Measurements from ENCODE around the gene CEP112.
"Not testable (repeated sequence)": the region's sequence is repeated elsewhere in the genome, so short reads cannot be mapped to it uniquely, and the experiment has no call there.

CEP112 gene

DNA sequence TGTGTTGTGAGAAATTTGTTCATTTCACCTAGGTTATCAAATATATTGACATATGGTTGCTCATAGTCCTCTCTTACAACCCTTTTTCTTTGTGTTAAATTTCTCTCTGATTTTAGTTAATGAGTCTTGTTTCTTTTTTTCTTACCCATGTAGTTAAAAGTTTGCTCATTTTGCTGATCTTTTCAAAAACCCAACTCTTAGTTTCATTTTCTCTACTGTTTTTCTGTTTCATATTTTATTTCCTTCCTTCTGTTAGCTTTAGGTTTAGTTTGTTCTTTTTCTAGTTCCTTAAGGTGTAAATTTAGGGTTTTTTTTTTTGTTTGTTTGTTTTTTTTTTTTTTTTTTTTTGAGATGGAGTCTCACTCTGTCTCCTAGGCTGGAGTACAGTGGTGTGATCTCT, 42.4 kb downstream of the CEP112 start:
- DNase-seq = no peak

DNA sequence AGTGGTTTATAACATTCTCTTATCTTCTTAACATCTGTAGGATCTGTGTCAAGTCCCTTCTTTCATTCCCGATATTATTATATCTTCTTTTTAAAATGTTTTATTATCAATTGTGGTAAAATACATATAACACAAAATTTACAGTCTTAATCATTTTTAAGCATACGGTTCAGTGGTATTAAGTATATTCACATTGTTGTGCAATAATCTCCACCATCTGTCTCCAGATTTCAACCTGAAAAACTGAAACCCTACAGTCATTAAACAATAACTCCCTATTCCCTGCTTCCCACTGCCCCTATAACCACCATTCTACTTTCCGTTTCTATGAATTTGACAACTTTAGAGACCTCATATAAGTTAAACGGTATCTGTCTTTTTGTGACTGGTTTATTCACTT, 45.5 kb downstream of the CEP112 start:
- peak; percentile 51 for DNase-seq

DNA sequence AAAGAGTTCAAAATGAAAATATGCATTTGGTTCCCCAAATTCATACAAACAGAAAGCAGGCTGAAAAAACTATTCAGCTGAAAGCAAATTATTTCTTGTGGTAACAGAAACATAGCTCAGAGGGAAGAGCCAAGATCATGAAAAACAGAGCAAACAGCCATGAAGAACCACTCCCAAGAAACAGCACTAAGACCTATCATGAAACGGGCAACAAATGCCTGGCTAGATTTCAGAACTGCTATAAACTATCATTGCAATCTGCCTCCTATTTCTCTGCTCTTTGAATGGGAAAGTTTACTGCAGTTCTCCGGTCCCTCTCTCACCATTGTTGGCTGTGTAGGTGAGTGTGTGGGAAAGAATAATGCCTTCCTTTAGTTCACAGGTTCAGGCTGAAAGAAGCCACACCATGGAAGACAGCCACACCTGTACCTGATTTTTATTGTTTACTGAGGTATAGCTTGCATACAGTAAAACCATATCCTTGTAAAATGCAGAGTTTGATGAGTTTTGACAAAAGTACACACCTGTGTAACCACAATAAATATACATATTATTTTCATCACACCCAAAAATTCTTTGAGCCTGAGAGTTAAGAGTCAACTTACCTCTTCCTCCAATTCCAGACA, 48.2 kb downstream of the CEP112 start:
- no peak for DNase-seq

DNA sequence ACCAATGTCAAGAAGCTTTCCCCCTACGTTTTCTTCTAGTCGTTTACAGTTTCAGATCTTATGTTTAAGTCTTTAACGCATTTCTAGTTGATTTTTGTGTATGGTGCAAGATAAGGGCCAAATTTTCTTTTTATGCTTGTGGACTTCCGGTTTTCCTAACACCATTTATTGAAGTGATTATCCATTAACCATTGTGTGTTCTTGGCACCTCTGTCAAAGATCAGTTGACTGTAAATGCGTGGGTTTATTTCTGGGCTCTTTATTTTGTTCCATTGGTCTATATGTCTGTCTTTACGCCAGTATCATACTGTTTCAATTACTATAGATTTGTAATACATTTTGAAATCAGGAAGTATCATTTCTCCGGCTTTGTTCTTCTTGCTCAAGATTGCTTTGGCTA, 49.5 kb downstream of the CEP112 start:
- DNase-seq = no peak

DNA sequence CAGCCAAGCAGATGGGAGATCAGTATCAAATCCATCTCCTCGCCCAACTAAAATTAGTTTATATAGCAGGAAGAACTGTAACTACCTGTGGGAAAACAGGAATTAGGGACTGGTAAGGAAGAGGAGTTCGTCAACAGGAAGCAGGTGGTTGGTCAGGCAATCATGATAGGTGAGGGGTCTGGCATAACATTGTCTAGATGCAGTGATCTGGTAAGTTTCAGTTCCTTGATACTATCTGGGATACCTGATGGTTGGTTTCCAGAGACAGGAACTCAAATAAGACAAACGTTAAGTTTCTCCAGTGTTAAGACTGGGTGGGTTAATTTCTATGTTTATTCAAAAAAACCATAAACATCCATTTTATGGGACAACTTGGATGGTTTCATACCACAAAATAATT, 53.8 kb downstream of the CEP112 start:
- no peak for DNase-seq

DNA sequence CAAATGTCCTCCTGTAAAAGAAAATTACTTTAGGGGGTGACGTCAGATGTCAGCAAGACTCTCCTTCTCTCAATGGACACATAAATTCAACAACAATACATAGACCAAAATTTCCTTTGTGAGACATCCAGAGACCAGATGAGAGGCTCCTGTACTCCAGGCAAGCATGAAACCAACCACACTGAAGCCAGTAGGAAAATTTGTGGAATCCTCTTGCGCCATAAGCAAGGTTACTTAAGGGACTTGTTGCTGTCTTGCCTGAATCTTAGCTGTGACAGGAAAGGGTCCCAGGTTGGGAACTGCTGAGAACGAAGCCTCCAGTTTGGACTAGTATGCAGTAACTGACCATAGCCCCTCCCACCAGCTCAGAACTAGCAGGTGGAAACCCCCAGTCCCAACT, 56.0 kb downstream of the CEP112 start:
- DNase-seq = no peak

DNA sequence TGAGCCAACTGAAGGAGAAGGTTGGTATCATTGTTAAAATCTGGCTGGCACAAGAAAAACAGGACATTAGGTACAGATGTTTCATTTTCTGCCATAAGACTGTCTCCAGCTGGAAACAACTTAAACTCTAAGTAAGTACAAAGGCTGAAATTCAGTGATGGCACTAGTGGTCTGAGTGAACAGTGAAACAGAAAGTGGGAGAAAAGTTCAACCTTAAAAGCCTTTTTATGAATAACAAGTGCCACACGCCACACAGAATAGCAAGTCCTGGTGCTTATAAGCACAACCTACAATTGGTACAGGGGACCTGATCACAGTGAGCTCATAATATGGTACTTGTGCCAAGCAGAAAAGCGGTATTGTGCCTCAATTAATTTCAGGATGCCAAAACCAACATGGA, 56.7 kb downstream of the CEP112 start:
- no peak for DNase-seq

DNA sequence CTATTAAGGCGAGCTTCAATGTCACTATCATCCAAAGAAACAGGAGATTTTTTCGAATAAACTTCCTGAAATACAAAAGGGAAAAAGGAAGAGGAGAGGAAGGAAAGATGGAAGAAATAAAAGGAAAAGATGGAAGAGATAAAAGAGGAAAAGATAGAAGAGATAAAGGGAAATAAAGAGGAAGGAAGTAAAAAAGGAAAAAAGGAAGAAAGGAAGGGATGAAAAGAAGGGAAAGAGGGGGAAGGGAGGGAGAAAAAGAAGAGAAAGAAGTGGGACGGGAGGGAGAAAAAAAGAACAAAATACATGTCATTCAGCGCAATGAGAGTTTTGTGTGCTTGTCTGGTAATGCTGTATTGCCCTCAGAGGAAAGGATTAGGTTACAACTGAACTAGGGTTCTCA, 62.2 kb downstream of the CEP112 start:
- DNase-seq = no peak

DNA sequence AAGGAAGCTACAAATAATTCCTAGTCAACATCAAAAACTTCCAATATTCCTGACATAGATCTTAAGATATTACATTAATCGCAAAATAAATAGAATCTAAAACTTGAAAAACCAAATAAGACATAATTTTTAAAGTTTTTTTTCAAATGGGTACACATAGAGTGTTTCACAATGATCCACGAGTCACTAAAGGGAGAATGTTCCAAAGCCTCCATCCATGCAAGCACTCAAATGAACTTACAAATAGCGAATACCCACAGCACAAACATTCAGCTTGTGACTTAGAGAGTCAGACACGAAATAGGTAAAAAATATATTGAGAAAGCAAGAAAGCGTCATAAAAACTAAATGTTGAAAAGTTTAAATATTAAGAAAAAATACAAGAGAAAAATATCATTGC, 65.7 kb downstream of the CEP112 start:
- no peak for DNase-seq

DNA sequence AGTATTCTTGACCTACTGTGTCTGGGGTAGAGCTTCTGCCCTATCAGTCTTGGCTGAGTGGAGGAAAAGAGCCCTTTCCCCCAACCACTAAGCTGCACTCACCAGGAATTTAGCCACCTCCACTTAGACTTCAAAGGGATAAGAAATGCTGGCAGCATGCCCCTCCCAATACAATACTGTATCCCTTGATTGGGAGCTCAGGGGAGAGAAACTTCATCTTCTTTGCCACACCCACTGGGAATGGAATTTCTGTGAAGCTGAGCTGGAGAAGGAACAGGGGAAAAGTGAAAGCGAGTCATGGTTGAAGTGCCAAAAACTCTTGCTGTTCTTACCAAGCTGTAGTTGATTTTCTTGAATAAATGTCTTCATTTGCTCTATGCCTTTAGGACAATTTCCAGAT, 68.8 kb downstream of the CEP112 start:
- no peak for DNase-seq

DNA sequence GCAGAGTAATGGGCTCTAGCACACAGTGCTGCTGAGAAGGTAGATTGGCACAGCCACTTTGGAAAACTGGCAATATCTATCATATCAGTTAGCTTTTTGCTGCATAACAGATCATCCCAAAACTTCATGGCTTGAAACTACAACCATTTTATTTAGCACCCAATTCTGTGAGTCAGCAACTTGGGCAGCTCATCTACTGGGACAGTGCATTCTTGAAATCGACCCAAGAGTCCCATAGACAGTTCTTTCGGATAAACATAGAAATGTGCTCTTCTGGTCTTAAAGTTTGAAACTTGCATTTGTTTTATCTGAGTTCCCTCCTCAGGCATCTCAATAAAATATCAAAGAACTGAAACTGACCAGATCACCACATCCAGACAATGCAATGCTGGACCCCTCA, 76.7 kb downstream of the CEP112 start:
- no peak for DNase-seq

DNA sequence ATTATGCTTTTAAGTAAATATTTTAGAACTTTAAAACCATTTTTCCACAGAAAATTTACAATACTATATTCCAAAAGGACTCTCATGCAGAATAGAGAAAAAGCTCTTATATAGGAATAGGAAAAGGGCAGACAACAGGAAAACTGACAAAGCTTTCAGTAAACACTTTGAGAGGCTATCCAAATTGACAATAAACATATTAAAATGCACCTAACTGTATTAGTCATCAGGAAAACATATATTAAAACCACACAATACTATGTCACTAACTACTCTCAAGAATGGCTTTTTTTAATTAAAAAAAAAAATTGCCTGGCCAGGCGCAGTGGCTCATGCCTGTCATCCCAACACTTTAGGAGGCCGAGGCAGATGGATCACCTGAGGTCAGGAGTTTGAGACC, 77.3 kb downstream of the CEP112 start:
- no peak for DNase-seq

DNA sequence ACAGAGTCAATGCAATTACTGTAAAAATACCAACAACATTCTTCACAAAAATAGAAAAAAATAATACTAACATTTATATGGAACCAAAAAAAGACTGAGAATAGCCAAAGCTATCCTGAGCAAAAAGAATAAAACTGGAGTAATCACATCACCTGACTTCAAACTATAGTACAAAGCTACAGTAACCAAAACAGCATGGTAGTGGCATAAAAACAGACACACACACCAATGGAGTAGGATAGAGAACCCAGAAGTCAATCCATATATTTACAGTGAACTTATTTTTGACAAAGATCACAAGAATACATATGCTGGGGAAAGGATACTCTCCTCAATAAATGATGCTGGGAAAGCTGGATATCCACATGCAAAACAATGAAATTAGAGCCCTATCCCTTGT, 84.2 kb downstream of the CEP112 start:
- no peak for DNase-seq

DNA sequence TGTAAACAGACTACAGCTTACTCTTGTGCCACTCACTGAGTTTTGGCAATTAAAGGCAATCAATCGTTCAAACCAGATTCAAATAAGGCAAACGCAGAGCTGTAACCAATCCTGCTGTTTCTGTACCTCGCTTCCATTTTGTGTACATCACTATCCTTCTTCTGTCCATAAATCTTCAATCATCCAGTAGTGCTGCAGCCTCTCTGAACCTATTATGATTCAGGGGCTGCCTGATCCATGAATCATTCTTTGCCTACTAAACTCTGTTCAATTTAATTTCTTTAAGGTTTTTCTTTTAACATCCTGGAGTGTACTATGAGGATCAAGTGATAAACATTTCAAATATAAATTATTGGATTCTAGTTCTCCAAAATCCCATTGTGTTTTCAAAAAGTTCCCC, 93.9 kb downstream of the CEP112 start:
- DNase-seq = no peak

DNA sequence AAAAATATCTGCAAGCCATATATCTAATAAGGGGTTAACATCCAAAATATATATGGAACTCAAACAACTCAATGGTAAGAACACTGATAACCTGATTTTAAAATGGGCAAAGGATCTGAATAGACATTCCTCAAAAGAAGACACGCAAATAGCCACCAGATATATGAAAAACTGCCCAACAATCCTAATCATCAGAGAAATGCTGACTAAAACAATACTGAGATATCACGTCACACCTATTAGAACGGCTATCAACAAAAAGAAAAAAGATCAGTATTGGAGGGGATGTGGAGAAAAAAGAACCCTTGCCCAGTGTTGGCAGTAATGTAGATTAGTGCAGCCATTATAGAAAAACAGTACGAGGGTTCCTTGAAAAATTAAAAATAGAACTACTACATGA, 97.2 kb downstream of the CEP112 start:
- DNase-seq = no peak

DNA sequence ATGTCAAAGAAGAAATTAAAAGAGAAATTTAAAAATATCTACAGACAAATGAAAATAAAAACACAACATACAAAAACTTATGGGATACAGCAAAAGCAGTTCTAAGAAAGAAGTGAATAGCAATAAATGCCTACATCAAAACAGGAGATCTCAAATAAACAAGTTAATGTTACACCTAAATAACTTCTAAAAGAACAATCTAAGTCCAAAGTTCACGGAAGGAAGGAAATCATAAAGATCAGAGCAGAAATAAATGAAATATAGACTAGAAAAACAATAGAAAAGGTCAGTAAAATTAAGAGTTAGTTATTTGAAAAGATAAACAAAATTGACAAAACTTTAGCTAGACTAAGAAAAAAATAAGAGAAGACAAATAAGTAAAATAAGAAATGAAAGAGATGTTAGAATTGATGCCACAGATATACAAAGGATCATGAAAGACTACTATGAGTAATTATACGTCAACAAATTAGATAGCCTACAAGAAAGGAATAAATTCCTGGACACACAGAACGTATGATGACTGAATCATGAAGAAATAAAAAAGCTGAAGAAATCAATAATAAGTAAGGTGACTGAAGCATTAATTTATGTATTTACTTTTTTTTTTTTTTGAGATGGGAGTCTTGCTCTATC, 100.4 kb downstream of the CEP112 start:
- DNase-seq = no peak

DNA sequence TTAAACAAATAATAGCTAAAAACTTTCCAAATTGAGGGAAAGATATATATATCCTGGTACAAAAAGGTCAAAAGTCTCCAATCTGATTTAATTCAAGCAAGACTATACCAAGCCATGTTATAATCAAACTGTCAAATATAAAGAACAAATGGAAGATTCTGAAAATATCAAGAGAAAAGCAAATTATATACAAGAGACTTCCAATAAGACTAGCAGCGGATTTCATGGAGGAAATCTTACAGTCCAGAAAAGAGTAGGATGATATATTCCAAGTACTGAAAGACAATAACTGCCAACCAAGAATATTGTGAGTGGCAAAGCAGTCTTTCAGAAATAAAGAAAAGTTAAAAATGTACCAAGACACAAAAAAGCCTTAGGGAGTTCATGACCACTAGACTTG, 102.2 kb downstream of the CEP112 start:
- DNase-seq = no peak

DNA sequence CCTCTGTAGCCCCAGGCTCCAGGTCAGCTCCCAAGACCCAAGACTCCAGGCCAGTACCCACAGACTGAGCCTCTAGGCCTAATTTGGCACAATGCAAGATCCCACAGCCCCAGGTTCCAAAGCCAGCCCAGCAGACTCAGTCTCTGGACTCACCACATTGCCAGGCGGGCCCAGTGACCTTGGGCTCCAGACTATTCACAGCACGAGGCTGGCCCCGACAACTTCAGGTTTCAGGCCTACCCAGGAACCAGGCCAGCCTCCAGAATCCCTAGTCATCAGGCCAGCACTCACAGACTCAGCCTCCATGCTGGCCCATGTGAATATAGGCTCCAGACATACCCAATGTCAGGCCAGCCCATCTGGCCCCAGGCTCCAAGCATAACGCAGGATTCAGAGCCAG, 103.8 kb downstream of the CEP112 start:
- no peak for DNase-seq

DNA sequence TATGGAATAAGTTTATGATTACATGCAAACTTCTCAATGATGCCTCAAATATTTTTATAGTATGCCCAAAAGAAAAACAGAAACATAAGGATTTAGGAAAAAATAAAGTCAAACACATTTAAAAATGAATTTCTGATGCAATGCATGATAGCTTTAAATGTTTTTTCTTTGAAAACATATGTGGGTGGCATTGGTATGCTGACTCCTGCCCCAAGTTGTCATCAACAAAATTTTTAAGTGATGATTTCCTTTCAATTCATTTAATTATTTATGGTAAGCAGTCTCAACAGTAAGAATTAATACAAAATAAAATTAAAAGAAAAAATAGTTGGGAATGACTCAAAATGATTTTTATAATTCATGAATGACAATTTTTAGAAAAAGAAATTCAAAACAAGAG, 104.9 kb downstream of the CEP112 start:
- no peak for DNase-seq

DNA sequence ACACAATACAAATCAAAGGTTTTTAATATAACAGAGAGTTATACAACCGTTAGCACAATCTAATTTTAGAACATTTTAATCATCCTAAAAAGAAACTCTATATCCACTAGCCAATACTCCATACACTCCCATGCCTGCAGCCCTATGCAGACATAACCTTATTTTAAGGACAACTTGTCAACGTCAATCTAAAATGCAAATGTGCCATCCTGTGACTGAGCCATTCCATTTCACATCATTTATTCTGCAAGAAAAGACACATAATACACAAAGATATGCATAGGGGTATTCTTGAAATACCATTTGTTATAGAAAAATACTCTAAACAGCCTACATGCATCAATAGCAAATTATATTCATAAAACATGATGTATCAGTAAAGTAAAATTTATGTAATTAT, 106.7 kb downstream of the CEP112 start:
- DNase-seq = no peak

DNA sequence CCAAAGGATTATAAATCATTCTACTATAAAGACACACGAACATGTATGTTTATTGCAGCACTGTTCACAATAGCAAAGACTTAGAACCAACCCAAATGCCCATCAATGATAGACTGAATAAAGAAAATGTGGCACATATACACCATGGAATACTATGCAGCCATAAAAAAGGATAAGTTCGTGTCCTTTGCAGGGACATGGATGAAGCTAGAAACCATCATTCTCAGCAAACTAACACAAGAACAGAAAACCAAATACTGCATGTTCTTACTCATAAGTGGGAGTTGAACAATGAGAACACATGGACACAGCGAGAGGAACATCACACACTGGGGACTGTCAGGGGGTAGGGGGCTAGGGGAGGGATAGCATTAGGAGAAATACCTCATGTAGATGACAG, 111.3 kb downstream of the CEP112 start:
- DNase-seq = not testable (repeated sequence)

DNA sequence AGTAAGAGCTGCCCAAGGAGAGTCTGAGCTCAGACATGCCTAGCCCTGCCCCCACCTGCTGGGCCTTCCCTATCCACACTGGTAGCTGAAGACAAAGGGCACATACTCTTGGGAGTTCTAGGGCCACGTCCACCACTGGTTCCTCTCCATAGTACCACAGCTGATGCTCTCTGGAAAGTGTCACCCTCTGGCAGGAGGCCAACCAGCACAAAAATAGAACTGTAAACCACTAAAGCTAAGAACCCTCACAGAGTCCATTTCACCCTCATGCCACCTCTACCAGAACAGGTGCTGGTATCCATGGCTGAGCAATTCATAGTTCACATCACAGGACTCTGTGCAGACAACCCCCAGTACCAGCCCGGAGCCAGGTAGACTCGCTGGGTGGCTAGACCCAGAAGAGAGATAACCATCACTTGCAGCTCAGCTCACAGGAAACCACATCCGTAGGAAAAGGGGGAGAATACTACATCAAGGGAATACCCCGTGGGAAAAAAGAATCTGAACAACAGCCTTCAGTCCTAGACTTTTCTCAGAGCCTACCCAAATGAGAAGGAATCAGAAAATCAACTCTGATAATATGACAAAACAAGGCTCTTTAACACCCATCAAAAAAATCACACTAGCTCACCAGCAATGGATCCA, 115.3 kb downstream of the CEP112 start:
- DNase-seq = no peak

DNA sequence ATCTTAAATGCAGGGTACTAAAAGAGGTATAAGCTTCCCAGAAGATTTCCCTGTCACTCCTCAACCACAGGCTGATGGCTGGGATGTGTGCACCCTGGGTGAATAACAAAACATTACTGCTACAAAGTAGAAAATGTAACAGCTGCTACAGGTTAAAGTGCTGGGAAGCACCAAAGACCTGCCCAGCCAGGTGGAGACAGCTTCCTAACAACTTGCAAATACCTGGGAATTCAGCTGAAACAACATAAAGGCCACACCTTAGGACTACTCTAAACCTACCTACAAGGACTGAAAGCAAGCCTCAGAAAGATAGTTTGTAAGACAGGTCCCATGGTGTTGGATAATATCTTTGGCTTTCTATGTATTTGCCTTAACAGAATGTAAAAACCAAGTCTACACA, 118.5 kb downstream of the CEP112 start:
- DNase-seq = no peak

DNA sequence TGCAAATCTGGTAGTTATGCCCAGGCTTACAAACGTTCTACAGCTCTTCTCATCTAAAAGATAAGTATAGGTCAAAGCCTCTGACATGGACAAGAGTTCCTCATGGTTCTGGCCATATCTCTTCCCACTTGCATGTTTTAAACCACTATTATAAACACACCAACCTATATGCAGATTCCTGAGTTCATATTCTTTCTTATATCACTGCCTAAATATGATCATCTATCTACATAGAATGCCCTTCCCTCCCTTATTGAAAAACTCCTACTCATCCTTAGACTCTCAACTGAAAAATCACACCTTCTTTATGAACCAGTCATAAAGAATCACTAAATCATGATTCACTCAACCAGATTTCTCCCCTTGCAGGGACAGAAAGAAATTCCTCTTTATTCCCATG, 128.2 kb downstream of the CEP112 start:
- no peak for DNase-seq

DNA sequence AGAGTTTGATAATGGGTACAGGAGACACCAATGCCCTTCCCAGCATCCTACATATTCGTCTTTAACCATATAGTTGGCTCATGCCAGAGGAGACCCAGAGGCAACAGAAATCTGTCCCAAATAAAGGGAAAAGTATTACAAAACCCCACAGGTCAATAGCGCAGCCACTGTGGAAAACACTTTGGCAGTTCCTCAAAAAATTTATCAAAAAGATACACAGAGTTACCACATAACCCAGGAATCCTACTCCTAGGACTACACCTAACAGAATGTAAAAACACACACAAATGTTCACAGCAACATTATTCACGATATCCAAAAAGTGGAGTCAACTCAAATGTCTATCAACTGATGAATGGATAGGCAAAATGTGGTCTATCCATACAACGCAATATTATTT, 135.8 kb downstream of the CEP112 start:
- DNase-seq = no peak
